ENCODE results near the gene ASXL2.
"Not testable (repeated sequence)": the region's sequence is repeated elsewhere in the genome, so short reads cannot be mapped to it uniquely, and the experiment has no call there.

Gene ASXL2

DNA sequence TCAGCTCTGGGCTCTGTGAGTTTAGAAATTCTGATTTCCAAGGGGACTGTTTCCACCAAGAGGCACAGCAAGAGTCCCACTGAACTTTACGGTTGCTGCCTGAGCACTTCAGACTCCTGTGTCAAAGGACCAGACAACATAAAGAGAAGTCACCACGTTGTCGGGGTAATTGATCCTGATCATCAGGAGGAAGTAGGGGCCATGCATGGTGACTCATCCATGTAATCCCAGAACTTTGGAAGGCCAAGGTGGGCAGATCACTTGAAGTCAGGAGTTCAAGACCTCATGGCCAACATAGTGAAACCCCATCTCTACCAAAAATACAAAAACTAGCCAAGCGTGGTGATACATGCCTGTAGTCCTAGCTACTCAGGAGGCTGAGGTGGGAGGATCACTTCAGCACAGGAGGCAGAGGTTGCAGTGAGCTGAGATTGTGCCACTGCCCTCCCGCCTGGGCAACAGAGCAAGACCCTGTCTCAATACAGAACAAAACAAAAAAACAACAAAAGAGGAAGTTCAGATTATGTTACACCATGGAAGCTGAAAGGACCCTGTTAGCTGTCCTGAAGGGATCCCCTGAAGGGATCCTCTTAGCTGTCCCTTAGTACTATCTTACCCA is 9.4 kb upstream of the ASXL2 start:
- DNase-seq: no peak

DNA sequence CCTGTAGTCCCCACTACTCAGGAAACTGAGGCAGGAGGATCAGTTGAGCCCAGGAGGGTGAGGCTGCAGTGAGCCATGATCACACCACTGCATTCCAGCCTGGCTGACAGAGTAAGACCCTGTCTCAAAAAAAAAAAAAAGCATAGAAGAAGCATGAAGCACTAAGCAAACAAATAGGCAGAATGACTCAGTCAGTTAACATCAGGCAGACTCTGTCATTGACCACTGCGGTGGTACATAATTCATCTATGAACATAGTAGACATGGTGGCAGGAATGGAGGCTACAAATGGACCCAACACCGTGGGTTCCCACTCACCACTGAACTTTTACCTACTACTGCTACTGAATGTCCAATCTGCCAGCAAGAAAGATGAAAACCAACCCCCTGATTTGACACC is 7.6 kb upstream of the ASXL2 start:
- no peak for DNase-seq

DNA sequence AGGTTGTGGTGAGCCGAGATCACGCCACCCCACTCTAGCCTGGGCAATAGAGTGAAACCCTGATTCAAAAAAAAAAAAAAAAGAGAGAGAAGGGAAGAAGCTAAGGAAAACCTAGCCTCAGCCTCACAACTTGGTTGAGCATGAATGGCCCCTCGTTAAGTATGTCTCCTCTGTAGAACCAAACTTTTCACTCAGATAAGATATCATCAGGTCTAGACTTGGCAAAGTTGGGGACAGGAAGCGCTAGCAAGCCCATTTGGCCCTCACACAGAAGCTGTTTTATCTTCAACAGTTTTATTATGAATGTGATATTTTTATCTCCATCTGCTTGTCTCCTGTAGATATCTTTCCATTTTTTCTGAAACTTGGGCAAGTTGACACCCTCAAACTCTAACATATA is 3.5 kb upstream of the ASXL2 start:
- no peak for DNase-seq

DNA sequence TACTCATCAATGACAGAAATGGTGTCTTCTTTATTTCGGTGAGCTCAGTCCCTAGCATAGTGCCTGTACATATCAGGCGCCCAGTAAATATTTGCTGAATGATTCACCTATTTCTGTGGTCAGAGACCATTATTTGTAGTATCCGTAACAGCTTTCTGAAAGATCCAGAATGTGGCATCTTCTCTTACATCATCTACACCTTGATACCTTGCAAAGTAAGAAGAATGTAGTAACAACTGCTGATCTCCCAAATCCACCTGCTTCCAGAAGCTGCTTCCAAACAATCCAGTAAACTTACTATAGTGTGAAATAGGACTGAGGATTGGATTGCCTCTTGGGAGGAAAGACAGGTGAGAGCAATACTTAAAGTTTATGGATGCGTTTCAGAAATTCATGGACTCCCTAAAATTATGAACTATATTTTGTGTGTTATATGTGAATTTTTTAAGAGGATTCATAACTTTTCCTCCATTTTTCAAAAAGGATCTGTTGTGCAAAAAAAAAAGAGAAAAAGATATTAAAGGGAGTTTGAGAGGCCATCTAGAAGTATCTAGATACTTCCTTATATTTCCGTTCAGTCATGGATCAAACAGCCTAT is 945 bp upstream of the ASXL2 start:
- no peak for DNase-seq

DNA sequence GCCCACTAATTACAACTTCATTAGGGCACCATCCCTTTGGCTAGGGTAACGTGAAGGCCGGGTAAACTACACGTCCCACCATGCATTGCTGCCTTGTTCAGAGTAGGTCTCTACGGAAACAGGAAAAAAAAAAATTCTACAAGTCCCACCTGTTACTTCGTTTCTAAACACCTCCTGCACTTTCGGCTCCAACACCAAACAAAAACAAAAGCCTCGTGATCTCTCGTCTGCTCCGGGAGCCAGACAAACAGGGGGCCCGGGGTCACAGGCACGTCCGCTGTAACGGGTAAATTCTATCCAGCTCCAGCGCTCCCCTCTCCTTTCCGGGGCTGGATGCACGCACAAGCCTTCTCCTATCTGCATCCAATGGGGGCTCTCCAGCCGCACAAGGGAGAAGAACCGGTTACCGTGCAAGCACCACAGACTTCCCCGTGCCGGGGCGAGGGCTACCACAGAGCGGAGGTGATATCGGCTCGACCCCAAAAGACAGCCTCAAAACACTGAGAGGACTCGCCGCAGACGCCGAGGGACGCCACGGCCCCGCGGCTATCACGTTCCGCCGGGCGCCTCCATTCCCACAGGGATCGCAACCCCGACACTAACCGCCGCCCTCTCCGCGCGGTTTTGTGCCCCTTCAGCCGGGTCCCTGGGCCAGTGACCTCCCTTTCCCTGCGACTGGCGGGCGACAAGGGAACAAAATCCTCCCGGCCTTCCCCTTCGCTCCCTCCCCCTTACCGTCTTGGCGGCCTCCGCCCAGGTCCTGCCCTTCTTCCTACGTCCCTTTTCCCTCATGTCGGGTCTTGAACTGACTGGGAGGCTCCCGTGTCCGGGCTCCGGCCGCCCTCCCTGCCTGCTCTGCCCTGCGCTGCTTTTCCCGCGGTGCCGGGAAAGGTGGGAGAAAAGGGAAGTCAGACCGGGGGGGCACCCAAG is 591 bp downstream of the ASXL2 start:
- DNase-seq: peak; percentile 9 to 28 (median 25)

DNA sequence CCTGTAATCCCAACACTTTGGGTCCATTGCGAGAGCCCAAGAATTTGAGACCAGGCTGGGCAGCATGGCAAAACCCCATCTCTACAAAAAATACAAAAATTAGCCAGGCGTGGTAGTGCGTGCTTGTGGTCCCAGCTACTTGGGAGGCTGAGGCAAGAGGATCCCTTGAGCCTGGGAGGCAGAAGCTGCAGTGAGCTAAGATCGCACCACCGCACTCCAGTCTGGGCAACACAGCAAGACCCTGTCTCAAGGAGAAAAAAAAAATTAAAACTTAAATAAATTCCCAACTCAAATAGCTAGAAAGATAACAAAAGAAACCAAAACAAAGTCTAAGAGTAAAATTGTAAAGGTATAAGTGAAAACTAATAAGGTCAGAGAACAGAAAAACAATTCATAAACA is 6.2 kb downstream of the ASXL2 start:
- DNase-seq: no peak

DNA sequence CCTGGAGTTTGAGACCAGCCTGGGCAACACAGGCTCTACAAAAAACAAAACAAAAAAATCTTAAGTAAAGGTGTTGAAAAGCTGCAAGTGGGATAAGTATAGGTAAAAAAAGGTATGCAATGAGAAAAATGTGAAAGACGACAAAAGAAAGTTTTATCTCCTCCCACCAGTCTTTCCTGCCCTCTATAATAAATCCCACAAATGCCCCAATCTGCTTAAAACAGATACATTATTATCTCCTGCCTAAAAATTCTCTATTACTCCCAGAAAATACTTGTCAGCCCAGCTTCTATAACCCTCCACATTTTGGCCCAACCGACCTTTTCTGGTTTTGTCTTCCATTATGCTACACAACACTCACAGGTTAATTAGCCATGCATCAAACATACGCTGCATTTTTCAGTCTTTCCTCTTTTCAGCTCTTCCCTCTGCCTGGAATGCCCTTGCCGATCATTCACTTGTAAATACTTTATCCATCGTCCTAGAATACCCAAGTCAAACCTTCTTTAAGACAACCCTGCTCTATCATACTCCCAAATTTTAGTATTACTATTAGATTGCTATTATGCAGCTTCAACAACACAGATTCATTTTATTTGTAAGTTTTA is 10.8 kb downstream of the ASXL2 start:
- no peak for DNase-seq

DNA sequence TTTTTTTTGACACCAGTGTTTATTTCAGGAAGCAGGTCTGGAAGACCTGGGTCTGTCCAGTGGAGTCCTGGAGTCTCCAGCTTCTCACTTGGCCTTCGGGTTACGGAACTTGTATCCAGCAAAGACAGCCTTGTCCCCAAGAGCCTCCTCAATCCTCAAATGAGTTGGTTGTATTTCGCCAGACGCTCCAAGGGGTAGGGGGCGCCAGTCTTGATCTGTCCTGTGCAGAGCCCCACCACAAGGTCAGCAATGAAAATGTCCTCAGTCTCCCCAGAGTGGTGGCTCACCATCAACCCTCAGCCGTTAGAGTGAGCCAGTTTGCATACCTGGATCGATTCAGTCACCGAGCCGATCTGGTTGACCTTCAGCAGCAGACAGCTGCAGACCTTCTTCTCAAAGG is 21.9 kb downstream of the ASXL2 start:
- DNase-seq: no peak

DNA sequence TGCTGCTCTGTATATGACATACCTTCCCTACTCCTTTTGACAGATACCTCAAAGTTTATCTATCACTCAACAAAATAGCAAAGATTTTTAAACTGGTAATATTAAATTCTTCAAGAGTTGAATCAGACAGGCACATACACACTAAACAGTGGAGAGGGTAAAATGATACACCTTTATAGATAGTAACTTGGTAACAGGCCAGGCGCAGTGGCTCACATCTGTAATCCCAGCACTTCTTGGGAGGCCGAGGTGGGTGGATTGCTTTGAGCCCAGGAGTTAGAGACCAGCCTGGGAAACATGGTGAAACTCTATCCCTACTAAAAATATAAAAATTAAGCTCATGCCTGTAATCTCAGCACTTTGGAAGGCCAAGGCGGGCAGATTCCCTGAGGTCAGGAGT is 23.2 kb downstream of the ASXL2 start:
- no peak for DNase-seq

DNA sequence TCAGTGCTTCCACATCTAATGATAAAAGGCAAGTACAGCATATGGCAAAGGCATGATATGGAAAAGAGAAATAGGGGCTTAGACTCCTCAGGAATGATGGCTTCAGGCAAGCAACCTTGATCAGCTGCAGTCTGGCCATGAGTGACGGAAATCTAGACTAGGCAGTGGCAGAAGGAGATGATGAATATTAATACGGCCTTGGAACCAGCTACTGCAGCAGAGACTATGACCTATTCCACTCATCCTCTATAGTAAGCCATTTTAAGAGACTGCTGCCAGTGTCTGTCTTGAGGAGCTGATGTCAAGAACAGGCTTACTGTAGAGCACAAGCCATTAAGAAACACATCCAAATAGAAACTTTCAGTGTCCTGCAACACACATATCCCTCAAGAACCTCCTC is 23.7 kb downstream of the ASXL2 start:
- no peak for DNase-seq

DNA sequence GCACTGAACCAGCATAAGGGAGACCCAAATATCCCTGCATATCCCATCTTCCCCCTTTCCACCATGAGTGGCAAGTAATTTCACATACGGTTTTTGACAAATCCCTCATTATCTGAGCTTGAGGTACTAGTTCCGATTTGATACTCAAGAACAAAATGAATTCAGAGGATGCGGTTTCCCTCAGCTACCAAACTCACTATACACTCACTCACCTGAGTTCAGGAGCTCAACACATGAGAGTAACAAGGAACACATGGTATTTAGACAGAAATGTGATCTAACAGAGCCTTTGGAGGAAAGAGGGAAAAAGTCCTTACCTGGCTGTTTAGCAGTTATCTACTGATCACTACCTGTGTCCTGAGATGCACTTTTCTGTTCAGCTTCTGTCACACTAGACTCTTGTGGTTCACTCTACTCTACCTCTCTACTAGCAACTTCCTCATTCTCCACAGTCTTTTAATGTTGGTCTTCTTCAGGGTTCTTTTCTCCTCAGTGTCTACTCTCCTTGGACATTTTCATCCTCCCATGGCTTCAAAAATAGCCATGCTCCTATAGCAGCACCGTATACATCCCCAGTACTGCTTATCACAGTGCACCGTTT is 25.1 kb downstream of the ASXL2 start:
- no peak for DNase-seq

DNA sequence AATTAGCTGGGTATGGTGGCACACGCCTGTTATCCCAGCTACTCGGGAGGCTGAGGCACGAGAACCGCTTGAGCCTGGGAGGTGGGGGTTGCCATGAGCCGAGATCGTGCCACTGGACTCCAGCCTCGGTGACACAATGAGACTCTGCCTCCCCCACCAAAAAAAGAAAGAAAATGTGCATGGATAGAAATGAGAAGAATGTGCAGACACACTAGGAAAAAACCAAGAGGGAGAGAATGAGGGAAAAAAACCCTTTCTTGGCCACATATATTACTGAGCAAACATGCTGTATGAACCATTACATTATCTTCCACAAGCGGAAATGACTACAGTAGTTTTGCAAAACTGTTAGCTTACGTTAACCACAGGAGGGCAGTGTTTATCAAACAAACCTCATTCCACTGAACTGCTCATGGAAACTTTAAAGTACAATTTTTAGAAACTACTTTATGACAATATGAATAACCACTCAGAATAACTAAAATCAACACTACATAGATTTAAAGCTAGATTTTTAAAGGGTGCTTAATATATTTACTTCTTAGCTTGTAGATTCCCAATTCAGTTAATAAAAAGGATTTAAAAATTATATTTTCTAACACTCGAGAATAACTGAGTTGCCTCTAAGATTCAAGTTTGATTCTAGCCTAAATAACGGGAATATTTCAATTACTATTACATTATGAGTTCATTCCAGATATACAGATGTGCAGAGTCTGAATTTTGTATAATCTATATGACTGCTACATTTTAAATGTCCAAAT is 26.4 kb downstream of the ASXL2 start:
- DNase-seq: no peak

DNA sequence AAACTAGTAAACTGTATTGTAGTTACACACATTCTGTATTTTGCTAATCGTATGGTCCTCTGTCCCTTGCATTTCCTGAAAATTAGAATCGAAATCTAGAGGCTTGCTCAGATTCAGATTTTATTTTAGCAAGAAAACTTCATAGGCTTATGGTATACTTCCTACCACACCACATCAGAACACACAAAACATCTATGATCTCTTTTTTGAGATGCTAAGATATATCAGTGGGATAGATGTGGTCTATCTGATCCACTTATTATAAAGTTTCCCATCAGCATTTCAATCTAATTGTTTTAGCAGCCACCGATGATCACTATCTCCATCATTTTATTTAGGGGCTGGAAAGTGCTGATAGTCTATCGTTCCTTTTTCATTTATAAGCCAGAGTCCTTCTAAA is 27.9 kb downstream of the ASXL2 start:
- DNase-seq: not testable (repeated sequence)

DNA sequence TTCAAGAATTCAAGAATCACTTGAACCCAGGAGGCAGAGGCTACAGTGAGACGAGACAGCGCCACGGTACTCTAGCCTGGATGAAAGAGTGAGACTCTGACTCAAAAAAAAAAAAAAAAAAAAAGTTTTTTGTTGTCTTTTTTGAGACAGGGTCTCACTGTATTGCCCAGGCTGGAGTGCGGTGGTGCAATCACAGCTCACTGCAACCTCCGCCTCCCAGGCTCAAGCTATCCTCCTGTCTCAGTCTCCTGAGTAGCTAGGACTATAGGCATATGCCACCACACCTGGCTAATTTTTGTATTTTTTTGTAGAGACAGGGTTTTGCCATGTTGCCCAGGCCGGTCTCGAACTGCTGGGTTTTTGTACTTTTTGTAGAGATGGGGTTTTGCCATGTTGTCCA is 28.9 kb downstream of the ASXL2 start:
- not testable (repeated sequence) for DNase-seq

DNA sequence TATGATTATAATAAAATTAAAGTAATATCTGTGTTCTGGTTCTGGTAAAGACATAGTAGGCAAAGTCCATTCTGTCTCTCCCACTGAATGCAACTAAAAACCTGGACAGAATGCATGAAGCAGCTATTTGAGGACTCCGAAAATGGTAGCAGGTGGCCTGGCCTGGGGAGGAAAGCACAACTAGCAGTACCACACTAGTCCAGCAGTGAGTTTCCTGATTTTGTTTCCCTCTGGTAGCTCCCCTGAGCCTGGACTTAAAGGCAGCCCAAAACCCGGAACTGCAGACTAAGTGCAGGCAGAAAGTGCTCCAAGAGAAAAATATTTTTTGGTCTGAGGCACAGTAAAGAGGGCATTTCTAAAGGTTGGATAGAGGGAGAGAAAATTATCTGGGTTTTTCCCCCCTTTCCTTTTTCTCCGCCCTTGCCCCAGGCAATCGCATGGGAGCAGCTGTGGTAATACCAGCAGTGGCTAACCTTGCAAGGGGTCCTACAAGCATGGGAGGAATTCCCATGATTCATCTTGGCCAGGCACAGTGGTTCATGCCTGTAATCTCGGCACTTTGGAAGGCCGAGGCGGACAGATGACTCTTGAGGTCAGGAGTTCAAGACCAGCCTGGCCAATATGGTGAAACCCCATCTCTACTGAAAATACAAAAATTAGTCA is 32.3 kb downstream of the ASXL2 start:
- DNase-seq: no peak

DNA sequence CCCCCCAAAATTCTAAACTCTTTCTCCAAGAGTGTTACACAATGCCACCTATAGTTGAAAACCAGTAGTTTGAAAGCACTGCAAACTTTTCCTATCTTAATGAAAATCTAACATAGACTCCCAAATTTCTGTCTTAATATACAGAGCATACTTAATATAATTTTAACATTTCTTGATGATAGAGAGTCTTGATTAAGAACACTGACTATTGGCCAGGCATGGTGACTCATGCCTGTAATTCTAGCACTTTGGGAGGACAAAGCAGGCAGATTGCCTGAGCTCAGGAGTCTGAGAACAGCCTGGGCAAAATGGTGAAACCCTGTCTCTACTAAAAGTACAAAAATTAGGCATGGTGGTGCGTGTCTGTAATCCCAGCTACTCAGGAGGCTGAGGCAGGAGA is 34.2 kb downstream of the ASXL2 start:
- DNase-seq: no peak

DNA sequence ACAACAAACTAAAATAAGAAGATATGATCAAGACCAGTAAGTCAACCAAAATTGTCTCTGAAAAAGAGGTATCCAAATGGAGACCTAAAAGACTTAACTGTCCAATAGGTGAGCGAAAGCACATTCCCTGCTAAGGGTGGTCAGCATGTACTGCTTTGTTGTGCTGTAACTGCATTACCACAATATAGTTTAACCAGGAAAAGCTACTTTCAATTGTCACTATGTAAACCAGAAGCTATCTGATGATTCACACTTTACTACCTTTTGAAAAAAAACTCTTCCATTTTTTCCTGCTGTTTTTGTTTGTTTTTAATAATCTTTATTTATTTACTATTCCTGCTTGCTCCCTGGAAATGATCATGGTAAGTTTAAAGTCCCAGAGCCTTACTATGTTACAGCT is 36.1 kb downstream of the ASXL2 start:
- no peak for DNase-seq

DNA sequence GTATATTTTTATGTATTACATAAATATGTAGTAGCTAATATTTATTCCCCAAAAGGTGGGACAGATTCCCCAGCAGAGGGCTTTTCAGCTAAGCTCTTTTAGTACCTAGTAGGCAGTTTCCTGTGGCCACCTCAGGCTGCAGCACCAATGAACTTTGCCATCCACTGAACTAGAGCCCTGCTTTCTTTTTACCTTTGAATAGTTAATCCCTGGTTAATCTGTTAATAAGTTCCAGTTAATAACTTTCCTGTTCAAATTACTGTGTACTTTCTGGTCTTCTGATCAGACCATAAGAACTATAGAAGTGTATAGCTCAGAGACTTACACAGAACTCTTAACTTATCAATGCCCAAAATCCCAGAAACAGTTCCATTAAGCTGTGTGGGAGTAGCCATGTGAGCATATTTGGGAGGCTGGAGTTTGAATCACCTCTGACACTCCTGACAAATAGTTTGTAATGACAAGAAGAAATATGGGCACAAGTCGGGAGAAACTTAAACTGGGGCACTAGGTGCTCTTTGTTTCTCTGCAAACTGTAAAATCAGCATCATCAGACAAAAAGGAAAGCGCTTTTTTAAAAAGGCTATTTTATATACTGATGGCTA is 40.0 kb downstream of the ASXL2 start:
- DNase-seq: no peak

DNA sequence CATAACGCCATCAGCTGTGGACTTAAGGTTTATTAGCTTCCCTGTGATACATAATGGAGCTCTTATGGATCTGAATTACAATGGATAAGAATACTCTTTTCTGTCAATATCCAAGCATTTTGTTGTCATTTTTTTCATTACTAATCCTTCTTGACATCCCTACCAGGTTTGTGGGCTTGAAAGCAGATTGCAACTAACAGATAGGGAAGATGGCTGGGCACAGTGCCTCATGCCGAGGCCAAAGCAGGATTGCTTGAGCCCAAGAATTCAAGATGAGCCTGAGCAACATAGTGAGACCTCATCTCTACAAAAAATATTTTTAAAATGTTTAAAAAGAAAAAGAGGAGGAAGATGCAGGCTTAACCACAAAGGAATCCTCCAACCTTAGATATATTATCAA is 42.4 kb downstream of the ASXL2 start:
- DNase-seq: no peak

DNA sequence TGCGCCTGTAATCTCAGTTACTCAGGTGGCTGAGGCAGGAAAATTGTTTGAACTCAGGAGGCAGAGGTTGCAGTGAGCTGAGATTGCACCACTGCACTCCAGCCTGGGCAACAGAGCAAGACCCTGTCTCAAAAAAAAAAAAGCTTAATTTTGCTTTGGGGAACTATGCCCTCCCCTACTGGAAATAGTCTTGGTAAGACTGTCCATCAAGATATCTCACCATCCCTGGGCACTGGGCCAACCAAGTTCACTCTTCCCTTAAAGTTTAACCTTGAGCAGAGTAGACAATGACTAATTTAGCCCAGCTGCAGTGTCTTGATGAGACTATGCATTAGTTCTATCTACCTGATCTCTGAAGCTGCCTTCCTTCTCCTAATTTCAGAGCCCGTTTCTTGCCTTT is 44.7 kb downstream of the ASXL2 start:
- DNase-seq: no peak

DNA sequence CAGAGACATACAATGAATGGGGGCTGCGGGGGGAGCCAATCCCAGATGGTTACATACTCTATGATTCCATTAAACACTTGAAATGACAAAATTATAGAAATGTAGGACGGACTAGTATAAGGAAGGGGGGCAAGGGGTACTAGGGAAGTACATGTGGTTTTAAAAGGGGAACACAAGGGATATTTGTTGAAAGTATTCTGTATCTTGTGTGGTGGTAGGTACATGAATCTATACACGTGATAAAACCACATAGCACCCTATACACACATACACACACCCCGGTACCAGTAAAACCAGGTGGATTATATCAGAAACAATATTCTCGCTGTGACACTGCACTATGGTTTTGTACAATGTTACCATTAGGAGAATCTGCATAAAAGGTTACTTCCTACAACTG is 45.4 kb downstream of the ASXL2 start:
- DNase-seq: no peak
